ENCODE measurements around the gene TTYH3. TPM values are rescaled to one million over a fixed set of nuclear protein-coding genes. Genes with fewer than 3 reads are reported as not detected.
"Not testable (repeated sequence)": the region's sequence is repeated elsewhere in the genome, so short reads cannot be mapped to it uniquely, and the experiment has no call there.

Gene TTYH3
- total RNA-seq, 2 donors from 2014 or later, result 14.3 to 17.9 TPM

DNA sequence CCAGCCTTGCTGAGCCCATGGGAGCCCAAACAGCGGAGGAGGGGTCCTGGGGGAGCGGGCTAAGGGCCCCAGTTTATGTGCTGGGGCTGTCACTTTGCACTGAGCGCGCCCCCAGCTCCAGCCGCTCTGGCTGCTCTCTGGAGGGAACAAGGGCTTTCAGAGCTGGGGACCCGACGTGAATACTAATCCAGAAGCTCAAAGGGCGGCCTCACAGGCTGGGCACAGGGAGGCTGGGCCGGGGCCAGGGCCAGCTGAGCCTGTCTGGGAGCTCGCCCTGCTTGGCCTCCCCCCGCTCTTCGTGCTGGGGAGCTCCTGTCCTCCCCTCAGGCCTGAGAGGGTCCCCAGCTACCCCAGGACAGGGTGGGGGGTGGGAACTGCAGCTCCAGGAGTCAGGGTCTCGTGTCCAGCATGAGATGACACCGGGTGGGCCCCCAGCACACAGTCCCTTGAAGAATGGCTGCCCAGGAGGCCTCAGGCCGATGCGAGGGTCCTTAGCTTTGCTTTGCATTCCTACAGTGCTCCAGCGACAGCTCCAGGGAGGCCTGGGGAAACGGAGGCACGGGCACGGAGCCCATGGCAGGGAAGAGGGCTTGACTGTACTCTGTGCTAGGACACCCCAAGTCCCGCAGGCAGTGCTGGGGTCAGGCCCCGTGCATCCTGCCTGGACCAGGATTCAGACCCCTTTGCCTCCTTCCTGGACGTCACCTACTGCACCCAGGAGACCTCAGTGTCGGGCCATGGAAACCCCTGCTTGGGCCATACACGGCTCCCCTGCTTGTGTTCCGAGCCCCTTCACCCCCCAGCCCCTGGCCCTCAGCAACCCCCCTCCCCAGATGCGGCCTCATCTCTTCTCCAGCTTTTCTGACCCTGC is 50.4 kb downstream of the TTYH3 start:
- no peak for ATAC-seq (replicated peaks)
- H3K36me3 Mint-ChIP-seq (ENCODE audit: low read depth), result no peaks in the 10 kb centered on the region
- H3K27ac Mint-ChIP-seq, result no peak overlapping the region
- peaks cover 16% of the 10 kb centered on the region for H3K27me3 Mint-ChIP-seq
- no peaks in the 10 kb centered on the region for H3K4me1 Mint-ChIP-seq
- H3K4me3 Mint-ChIP-seq, result no peak overlapping the region
- no peaks in the 10 kb centered on the region for H3K9me3 Mint-ChIP-seq

GRCh38 chr7:2684501-2684900 is 52.7 kb downstream of the TTYH3 start:
- H3K27ac Mint-ChIP-seq, result no peak overlapping the region
- H3K9me3 Mint-ChIP-seq, result no peaks in the 10 kb centered on the region
- no peak for ATAC-seq (replicated peaks)
- H3K4me1 Mint-ChIP-seq, result no peaks in the 10 kb centered on the region
- H3K4me3 Mint-ChIP-seq, result no peak overlapping the region
- peaks cover 23% of the 10 kb centered on the region for H3K27me3 Mint-ChIP-seq
- H3K36me3 Mint-ChIP-seq (ENCODE audit: low read depth), result no peaks in the 10 kb centered on the region

DNA sequence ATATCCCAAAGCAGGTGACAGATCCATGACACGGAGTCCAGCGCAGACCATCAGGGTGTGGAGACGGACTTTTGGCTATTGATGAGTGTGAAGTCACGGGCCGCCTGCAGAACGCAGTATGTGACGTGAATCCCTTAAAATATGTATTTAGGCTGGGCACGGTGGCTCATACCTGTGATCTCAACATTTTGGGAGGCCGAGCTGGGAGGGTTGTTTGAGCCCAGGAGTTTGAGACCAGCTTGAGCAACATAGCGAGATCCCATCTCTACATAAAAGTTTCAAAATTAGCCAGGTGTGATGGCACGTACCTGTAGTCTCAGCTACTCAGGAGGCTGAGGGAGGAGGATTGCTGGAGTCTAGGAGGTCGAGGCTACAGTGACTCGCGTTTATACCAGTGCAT is 54.3 kb downstream of the TTYH3 start:
- H3K27me3 Mint-ChIP-seq, result peaks cover 31% of the 10 kb centered on the region
- H3K36me3 Mint-ChIP-seq (ENCODE audit: low read depth), result no peaks in the 10 kb centered on the region
- H3K4me1 Mint-ChIP-seq, result no peaks in the 10 kb centered on the region
- no peak for ATAC-seq (replicated peaks)
- H3K9me3 Mint-ChIP-seq, result no peaks in the 10 kb centered on the region
- no peak overlapping the region for H3K27ac Mint-ChIP-seq
- H3K4me3 Mint-ChIP-seq, result no peak overlapping the region

DNA sequence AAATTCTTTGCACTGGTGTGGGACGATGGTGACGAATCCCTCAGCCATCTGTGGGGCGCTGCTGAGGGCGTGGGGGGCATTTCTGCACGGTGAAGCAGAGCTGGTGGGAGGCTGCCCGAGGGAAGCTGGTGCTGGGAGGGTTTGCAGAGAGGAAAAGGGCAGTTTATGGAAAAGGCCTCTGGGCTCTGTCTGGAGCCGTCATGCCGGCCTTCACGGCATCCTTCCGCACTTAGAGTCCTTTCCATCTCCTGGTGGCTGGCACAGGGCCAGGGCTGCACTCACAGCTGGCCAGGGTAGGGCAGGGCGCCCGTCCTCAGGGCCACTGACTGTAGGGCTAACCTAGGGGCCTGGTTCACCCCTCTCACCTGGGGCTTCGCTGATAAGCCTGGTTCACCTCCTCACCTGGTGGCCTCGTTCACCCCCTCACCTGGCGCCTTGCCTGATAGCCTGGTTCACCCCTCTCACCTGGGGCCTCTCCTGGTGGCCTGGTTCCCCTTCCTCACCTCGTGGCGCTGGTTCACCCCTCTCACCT is 55.6 kb downstream of the TTYH3 start:
- H3K36me3 Mint-ChIP-seq (ENCODE audit: low read depth), result no peaks in the 10 kb centered on the region

DNA sequence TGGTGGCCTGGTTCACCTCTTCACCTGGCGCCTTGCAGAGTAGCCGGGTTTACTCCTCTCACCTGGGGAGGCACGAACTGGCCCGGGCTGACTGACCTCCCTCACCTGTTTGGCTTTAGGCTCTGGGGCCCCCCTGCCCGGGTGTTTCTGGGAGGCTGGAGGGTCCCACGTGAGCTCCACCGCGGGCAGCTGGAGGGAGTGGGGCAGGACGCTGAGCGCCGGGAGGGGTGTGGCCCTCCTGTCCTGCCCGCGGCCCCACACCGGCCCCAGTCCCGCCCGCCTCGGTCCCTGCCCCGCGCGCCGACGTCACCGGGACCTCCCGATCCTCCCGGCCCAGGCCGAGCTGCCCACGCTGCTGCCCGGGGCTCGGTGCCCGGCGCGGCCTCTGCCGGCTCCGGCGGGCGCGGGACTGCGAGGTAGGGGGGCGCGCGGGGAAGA is 56.1 kb downstream of the TTYH3 start, which contains the start of gene AMZ1:
TSS of gene AMZ1 (plus strand) at position 322 of the 438 bp plus-strand sequence. CDS start 12,250 bp downstream, outside the sequence.
- H3K4me1 Mint-ChIP-seq, result no peaks in the 10 kb centered on the region
- peak within 1 kb of the TSS; percentile 25 for H3K4me3 Mint-ChIP-seq
- no peaks in the 10 kb centered on the region for H3K9me3 Mint-ChIP-seq
- no peaks in the 10 kb centered on the region for H3K36me3 Mint-ChIP-seq (ENCODE audit: low read depth)
- no peak for ATAC-seq (replicated peaks)
- peaks cover 26% of the 10 kb centered on the region for H3K27me3 Mint-ChIP-seq
- H3K27ac Mint-ChIP-seq, result no peak within 1 kb of the TSS

More for the DNA sequence above, 55.6 kb downstream of the TTYH3 start:
- no peak for ATAC-seq (replicated peaks)
- Mint-ChIP-seq H3K4me1 (no peaks in the 10 kb centered on the region), H3K4me3 (no peak overlapping the region), H3K27me3 (peaks cover 29% of the 10 kb centered on the region), H3K27ac (no peak overlapping the region), H3K9me3 (no peaks in the 10 kb centered on the region)

DNA sequence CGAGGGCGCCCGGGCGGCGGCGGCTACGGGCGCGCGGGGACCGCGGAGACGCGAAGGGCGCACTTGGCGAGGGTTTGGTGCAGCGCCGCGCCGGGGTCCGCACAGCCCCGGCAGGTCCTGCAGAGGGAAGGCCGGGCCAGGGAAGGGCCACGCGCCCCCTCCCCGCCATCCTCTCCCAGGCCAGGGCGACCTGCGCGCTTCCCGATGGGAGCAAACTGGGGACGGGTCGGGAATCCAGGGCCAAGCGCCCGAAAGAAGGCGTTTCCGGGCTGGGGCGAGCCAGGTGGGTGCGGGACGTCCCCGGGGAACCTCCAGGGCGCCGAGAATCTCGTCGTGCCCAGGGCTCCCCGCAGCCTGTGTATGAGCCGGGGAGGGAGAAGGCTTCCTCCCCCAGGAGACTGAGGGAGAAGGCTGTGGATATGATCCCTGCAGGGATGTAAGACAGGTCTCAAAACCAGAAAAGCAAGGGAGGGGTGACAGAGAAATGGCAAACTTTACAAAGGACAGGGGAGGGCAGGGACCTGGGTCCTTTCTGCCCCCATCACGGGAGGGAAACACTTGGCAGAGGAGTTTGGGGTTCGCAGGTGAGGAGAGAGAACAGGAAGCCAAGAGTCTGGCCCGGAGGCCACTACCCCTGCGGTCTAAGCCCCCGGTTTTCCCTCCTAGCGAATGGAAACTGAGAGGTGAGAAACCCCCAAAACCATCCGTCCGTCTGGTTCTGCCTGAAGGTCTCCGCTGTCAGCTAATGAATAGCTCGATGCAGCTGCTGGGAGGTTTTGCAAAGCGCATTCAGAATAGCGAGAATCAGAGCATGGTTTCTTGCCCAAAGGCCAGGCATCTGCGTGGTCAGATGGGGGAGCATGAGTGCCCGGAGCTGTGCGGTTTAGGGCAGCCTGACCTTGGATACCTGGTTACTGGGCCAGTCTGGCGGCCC is 56.9 kb downstream of the TTYH3 start:
- Mint-ChIP-seq H3K4me1 (no peaks in the 10 kb centered on the region), H3K9me3 (no peaks in the 10 kb centered on the region), H3K36me3 (ENCODE audit: low read depth) (no peaks in the 10 kb centered on the region), H3K4me3 (peak overlapping the region; percentile 25), H3K27me3 (peaks cover 23% of the 10 kb centered on the region), H3K27ac (no peak overlapping the region)
- ATAC-seq (replicated peaks), result no peak

GRCh38 chr7:2689343-2689847 is 57.6 kb downstream of the TTYH3 start:
- Mint-ChIP-seq H3K4me1 (no peaks in the 10 kb centered on the region), H3K36me3 (ENCODE audit: low read depth) (no peaks in the 10 kb centered on the region), H3K9me3 (no peaks in the 10 kb centered on the region), H3K27me3 (peaks cover 23% of the 10 kb centered on the region), H3K4me3 (no peak overlapping the region), H3K27ac (no peak overlapping the region)
- no peak for ATAC-seq (replicated peaks)

- ATAC-seq (replicated peaks), result no peak
- no peaks in the 10 kb centered on the region for H3K9me3 Mint-ChIP-seq
Observed at GRCh38 chr7:2689951-2690705, 58.3 kb downstream of the TTYH3 start.

GRCh38 chr7:2691011-2691707 is 59.4 kb downstream of the TTYH3 start:
- no peak overlapping the region for H3K27ac Mint-ChIP-seq
- no peaks in the 10 kb centered on the region for H3K9me3 Mint-ChIP-seq
- H3K27me3 Mint-ChIP-seq, result peaks cover 19% of the 10 kb centered on the region
- H3K4me1 Mint-ChIP-seq, result no peaks in the 10 kb centered on the region
- no peak for ATAC-seq (replicated peaks)
- no peaks in the 10 kb centered on the region for H3K36me3 Mint-ChIP-seq (ENCODE audit: low read depth)
- H3K4me3 Mint-ChIP-seq, result no peak overlapping the region

More at GRCh38 chr7:2689951-2690705, 58.3 kb downstream of the TTYH3 start:
- Mint-ChIP-seq H3K27me3 (peaks cover 23% of the 10 kb centered on the region), H3K4me3 (no peak overlapping the region), H3K4me1 (no peaks in the 10 kb centered on the region), H3K27ac (no peak overlapping the region), H3K36me3 (ENCODE audit: low read depth) (no peaks in the 10 kb centered on the region)

DNA sequence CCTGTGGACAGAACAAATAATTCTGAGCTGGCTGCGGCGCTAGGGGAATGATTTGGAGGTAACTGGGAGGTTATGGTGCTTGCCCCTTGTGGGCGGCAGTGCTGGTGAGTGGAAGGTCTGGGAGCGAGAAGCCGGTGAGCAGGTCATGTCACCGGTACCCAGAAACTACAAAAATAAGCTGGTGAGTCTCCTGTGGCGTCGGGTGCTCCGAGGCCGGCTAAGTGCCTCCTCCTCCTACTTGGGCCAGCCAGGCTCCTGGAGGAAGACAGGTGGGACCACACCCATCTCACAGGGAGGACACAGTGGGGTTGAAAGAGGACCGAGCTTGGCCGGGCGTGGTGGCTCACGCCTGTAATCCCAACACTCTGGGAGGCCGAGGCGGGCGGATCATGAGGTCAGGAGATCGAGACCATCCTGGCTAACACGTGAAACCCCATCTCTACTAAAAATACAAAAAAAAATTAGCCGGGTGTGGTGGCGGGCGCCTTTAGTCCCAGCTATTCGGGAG is 60.2 kb downstream of the TTYH3 start:
- not testable (repeated sequence) for H3K36me3 Mint-ChIP-seq (ENCODE audit: low read depth); H3K27ac Mint-ChIP-seq; H3K4me1 Mint-ChIP-seq; H3K4me3 Mint-ChIP-seq; ATAC-seq (replicated peaks); H3K9me3 Mint-ChIP-seq
- peaks cover 17% of the 10 kb centered on the region for H3K27me3 Mint-ChIP-seq

DNA sequence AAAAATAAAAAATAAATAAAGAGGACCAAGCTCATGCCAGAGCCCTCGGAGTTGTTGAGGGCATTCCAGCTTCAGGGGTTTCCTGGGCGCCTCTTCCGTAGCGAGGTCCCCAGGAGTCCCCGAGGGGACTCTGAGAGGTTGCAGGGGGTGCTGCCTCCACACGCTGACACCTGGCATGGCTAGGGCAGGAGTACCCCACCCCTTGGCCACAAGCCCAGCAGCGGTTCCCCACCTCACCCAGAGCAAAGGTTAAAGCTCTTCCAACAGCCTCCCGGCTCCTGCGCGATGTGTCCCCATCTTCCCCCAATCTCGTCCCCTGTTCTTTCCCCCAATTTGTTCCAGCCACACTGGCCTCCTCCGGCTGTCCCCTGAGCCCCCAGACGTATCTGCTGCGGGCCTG is 60.8 kb downstream of the TTYH3 start:
- Mint-ChIP-seq H3K27ac (no peak overlapping the region), H3K9me3 (no peaks in the 10 kb centered on the region), H3K4me3 (no peak overlapping the region), H3K4me1 (no peaks in the 10 kb centered on the region), H3K36me3 (ENCODE audit: low read depth) (no peaks in the 10 kb centered on the region), H3K27me3 (peaks cover 14% of the 10 kb centered on the region)
- no peak for ATAC-seq (replicated peaks)

- H3K36me3 Mint-ChIP-seq (ENCODE audit: low read depth); H3K4me3 Mint-ChIP-seq; H3K4me1 Mint-ChIP-seq; H3K9me3 Mint-ChIP-seq; H3K27ac Mint-ChIP-seq; ATAC-seq (replicated peaks): not testable (repeated sequence)
- H3K27me3 Mint-ChIP-seq, result peaks cover 13% of the 10 kb centered on the region
Observed at GRCh38 chr7:2693420-2694121, 61.8 kb downstream of the TTYH3 start.

- not testable (repeated sequence) for H3K27ac Mint-ChIP-seq; ATAC-seq (replicated peaks); H3K9me3 Mint-ChIP-seq; H3K27me3 Mint-ChIP-seq; H3K4me3 Mint-ChIP-seq; H3K36me3 Mint-ChIP-seq (ENCODE audit: low read depth); H3K4me1 Mint-ChIP-seq
Observed at GRCh38 chr7:2694122-2694436, 62.3 kb downstream of the TTYH3 start.
